OCI-LY1 (cell line): ENCODE data around the gene IGF1R.

Experiments used
- EZH2 ChIP-seq: fragments of 200-600 bp; sonication (generic), shearing (Covaris generic); IDR thresholded peaks from 2 replicates; pipeline ENCODE4 v1.8.0; 2017; ENCODE audit warnings: borderline replicate concordance, mixed run types, mild to moderate bottlenecking, antibody characterized with exemption, low read length, moderate library complexity, mixed read lengths
- TF ChIP-seq, protein P1 (sequence below): fragments of 200-600 bp; sonication (generic), shearing (Covaris generic); IDR thresholded peaks from 2 replicates; pipeline ENCODE4 v1.5.1; 2017; ENCODE audit warnings: mild to moderate bottlenecking, antibody characterized with exemption, low read length, moderate library complexity, mixed read lengths

DNA sequence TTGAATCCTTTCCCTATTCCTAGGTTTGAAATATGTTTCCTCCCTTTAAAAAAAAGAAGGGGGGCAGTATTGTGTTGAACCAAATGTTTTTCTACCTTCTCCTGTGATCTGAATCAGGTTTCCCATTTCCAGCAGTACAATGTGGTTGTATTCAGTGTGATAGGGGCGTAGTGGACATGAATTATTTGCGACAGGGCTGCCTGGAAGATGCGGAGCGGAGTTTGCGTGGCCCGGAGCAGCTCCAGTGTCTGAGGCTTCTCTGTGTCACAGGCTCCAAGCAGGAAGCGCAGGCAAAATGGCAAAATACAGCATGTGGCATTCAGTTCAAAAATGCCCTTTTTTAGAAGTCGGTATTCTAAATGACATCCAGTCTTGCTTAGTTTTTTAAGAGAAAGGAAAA, 204.8 kb downstream of the IGF1R start:
- TF ChIP-seq, protein P1, sequence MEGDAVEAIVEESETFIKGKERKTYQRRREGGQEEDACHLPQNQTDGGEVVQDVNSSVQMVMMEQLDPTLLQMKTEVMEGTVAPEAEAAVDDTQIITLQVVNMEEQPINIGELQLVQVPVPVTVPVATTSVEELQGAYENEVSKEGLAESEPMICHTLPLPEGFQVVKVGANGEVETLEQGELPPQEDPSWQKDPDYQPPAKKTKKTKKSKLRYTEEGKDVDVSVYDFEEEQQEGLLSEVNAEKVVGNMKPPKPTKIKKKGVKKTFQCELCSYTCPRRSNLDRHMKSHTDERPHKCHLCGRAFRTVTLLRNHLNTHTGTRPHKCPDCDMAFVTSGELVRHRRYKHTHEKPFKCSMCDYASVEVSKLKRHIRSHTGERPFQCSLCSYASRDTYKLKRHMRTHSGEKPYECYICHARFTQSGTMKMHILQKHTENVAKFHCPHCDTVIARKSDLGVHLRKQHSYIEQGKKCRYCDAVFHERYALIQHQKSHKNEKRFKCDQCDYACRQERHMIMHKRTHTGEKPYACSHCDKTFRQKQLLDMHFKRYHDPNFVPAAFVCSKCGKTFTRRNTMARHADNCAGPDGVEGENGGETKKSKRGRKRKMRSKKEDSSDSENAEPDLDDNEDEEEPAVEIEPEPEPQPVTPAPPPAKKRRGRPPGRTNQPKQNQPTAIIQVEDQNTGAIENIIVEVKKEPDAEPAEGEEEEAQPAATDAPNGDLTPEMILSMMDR: no peak
- no peak for TF ChIP-seq EZH2
